Measurements from ENCODE around the gene FAAP20. TPM values are rescaled to one million over a fixed set of nuclear protein-coding genes. Genes with fewer than 3 reads are reported as not detected.

The FAAP20 gene
- total RNA-seq, 1 experiment from 2014 or later = 36.3 TPM

GRCh38 chr1:2163205-2163604 is 31.4 kb downstream of the FAAP20 start:
- no peak overlapping the region for H3K27ac Mint-ChIP-seq (ENCODE audit: unreplicated experiment)
- BruUV-seq (replicated peaks) = no TSS peak
- CTCF ChIA-PET = interaction anchor here (1.5 kb wide), 1 partner anchor 11 kb away, joined by 4 read pairs; no protein-coding TSS in a partner anchor
- intact Hi-C loops (cut with micrococcal nuclease; ENCODE audit: unreplicated experiment) = no loop called here
- no peaks in the 10 kb centered on the region for H3K4me1 Mint-ChIP-seq (ENCODE audit: low read depth, unreplicated experiment)
- no peak for TF ChIP-seq CTCF (IDR thresholded peaks at IDR 0.05; ENCODE audit: unreplicated experiment)
- DNase-seq = no peak
- no peak overlapping the region for H3K4me3 Mint-ChIP-seq (ENCODE audit: low read depth, unreplicated experiment)
- peaks cover 3% of the 10 kb centered on the region for H3K9me3 Mint-ChIP-seq (ENCODE audit: low read depth, unreplicated experiment)
- H3K27me3 Mint-ChIP-seq (ENCODE audit: unreplicated experiment) = no peaks in the 10 kb centered on the region
- H3K36me3 Mint-ChIP-seq (ENCODE audit: insufficient read depth, unreplicated experiment) = peaks cover 5% of the 10 kb centered on the region

- DNase-seq = no peak
- Mint-ChIP-seq H3K4me3 (ENCODE audit: low read depth, unreplicated experiment) (no peak overlapping the region), H3K27me3 (ENCODE audit: unreplicated experiment) (no peaks in the 10 kb centered on the region), H3K27ac (ENCODE audit: unreplicated experiment) (no peak overlapping the region), H3K9me3 (ENCODE audit: low read depth, unreplicated experiment) (peaks cover 3% of the 10 kb centered on the region), H3K4me1 (ENCODE audit: low read depth, unreplicated experiment) (no peaks in the 10 kb centered on the region), H3K36me3 (ENCODE audit: insufficient read depth, unreplicated experiment) (peaks cover 5% of the 10 kb centered on the region)
- TF ChIP-seq CTCF (IDR thresholded peaks at IDR 0.05; ENCODE audit: unreplicated experiment) = no peak
- CTCF ChIA-PET = no interaction called here
- intact Hi-C loops (cut with micrococcal nuclease; ENCODE audit: unreplicated experiment) = no loop called here
- BruUV-seq (replicated peaks) = no TSS peak
Observed at GRCh38 chr1:2160451-2161300, 33.9 kb downstream of the FAAP20 start.

- no peak for TF ChIP-seq CTCF (IDR thresholded peaks at IDR 0.05; ENCODE audit: unreplicated experiment)
- no peaks in the 10 kb centered on the region for H3K27me3 Mint-ChIP-seq (ENCODE audit: unreplicated experiment)
- H3K36me3 Mint-ChIP-seq (ENCODE audit: insufficient read depth, unreplicated experiment) = peaks cover 17% of the 10 kb centered on the region
- no peak overlapping the region for H3K4me3 Mint-ChIP-seq (ENCODE audit: low read depth, unreplicated experiment)
- no peak overlapping the region for H3K27ac Mint-ChIP-seq (ENCODE audit: unreplicated experiment)
- intact Hi-C loops (cut with micrococcal nuclease; ENCODE audit: unreplicated experiment) = no loop called here
- peaks cover 9% of the 10 kb centered on the region for H3K9me3 Mint-ChIP-seq (ENCODE audit: low read depth, unreplicated experiment)
- no TSS peak for BruUV-seq (replicated peaks)
- DNase-seq = no peak
- CTCF ChIA-PET = no interaction called here
- H3K4me1 Mint-ChIP-seq (ENCODE audit: low read depth, unreplicated experiment) = no peaks in the 10 kb centered on the region
Observed at GRCh38 chr1:2159124-2159523, 35.4 kb downstream of the FAAP20 start.

- no peaks in the 10 kb centered on the region for H3K27me3 Mint-ChIP-seq (ENCODE audit: unreplicated experiment)
- H3K4me3 Mint-ChIP-seq (ENCODE audit: low read depth, unreplicated experiment) = no peak overlapping the region
- TF ChIP-seq CTCF (IDR thresholded peaks at IDR 0.05; ENCODE audit: unreplicated experiment) = no peak
- DNase-seq = no peak
- H3K9me3 Mint-ChIP-seq (ENCODE audit: low read depth, unreplicated experiment) = peaks cover 9% of the 10 kb centered on the region
- no TSS peak for BruUV-seq (replicated peaks)
- CTCF ChIA-PET = no interaction called here
- no peak overlapping the region for H3K27ac Mint-ChIP-seq (ENCODE audit: unreplicated experiment)
- peaks cover 24% of the 10 kb centered on the region for H3K36me3 Mint-ChIP-seq (ENCODE audit: insufficient read depth, unreplicated experiment)
- intact Hi-C loops (cut with micrococcal nuclease; ENCODE audit: unreplicated experiment) = no loop called here
- no peaks in the 10 kb centered on the region for H3K4me1 Mint-ChIP-seq (ENCODE audit: low read depth, unreplicated experiment)
Observed at GRCh38 chr1:2158272-2158671, 36.3 kb downstream of the FAAP20 start.

Data from Calu3 (cell line).